OCI-LY7 (cell line): ENCODE data around the gene FGD3. TPM values are rescaled to one million over a fixed set of nuclear protein-coding genes. Genes with fewer than 3 reads are reported as not detected.

ENCODE experiments used
- BruUV-seq: library from RNA; stranded (reverse); fragments of 400-500 nt; replicated peaks from 2 replicates; lab custom pipeline; 2021; lab: Mats Ljungman, UMichigan
- CTCF ChIA-PET: fragments of 300-600 bp; sonication (Branson Sonifier 250); formaldehyde crosslinking; loops from one replicate; lab custom pipeline; 2022; ENCODE audit warnings: antibody characterized with exemption; ENCODE audit not compliant: unreplicated experiment; lab: Charles Lee
- POLR2A ChIA-PET: fragments of 300-600 bp; sonication (Branson Sonifier 250); formaldehyde crosslinking; loops from one replicate; lab custom pipeline; 2022; ENCODE audit warnings: antibody characterized with exemption; lab: Charles Lee
- DNase-seq: peaks from one replicate; pipeline ENCODE4 v3.0.0-alpha.2; 2015; ENCODE audit warnings: low spot score
- H2AFZ ChIP-seq: fragments of 200-600 bp; sonication (generic), shearing (Covaris generic); 2 replicates; pipeline ENCODE4 v1.6.1; 2014; ENCODE audit warnings: mild to moderate bottlenecking, antibody characterized with exemption, low read length, moderate library complexity
- H3K27ac ChIP-seq: fragments of 200-600 bp; sonication (generic); 2 replicates; pipeline ENCODE4 v1.5.1; 2014; ENCODE audit warnings: mixed run types, low read depth, mild to moderate bottlenecking, moderate library complexity, low read length, inconsistent platforms; ENCODE audit not compliant: poor library complexity, severe bottlenecking
- H3K36me3 ChIP-seq: fragments of 200-600 bp; sonication (generic); 2 replicates; pipeline ENCODE4 v1.6.1; 2014; ENCODE audit warnings: mild to moderate bottlenecking, antibody characterized with exemption, low read length, moderate library complexity, mixed read lengths; ENCODE audit not compliant: insufficient read depth
- H3K4me1 ChIP-seq: fragments of 200-600 bp; sonication (generic); 2 replicates; pipeline ENCODE4 v1.5.1; 2014; ENCODE audit warnings: mild to moderate bottlenecking, low read length; ENCODE audit not compliant: insufficient read depth, poor library complexity, severe bottlenecking
- H3K4me2 ChIP-seq: fragments of 200-600 bp; sonication (generic); 2 replicates; pipeline ENCODE4 v1.6.1; 2014; ENCODE audit warnings: mild to moderate bottlenecking, low read length
- H3K4me3 ChIP-seq: fragments of 200-600 bp; sonication (generic); 2 replicates; pipeline ENCODE4 v1.5.1; 2014; ENCODE audit warnings: mild to moderate bottlenecking, low read depth, low read length; ENCODE audit not compliant: poor library complexity, severe bottlenecking
- H3K79me2 ChIP-seq: fragments of 200-600 bp; sonication (generic); 2 replicates; pipeline ENCODE4 v1.6.1; 2016; ENCODE audit warnings: low read depth, mild to moderate bottlenecking, low read length, moderate library complexity, mixed read lengths; ENCODE audit not compliant: insufficient read depth
- H3K9me2 ChIP-seq: fragments of 200-600 bp; sonication (generic); 2 replicates; pipeline ENCODE4 v1.6.1; 2016; ENCODE audit warnings: mild to moderate bottlenecking, low read length, mixed read lengths; ENCODE audit not compliant: insufficient read depth
- H3K9me3 ChIP-seq: fragments of 200-600 bp; sonication (generic); 2 replicates; pipeline ENCODE4 v1.6.1; 2014; ENCODE audit warnings: mild to moderate bottlenecking, mixed run types, low read length, mixed read lengths
- H4K20me1 ChIP-seq: fragments of 200-600 bp; sonication (generic); 2 replicates; pipeline ENCODE4 v1.6.1; 2014; ENCODE audit warnings: mild to moderate bottlenecking, antibody characterized with exemption, low read length, moderate library complexity, mixed read lengths; ENCODE audit not compliant: insufficient read depth
- EZH2phosphoT487 ChIP-seq: fragments of 200-600 bp; sonication (generic); IDR thresholded peaks from 2 replicates; pipeline ENCODE4 v1.6.1; 2018; ENCODE audit warnings: low read depth, borderline replicate concordance, mild to moderate bottlenecking, mixed run types, antibody characterized with exemption, low read length, moderate library complexity, mixed read lengths
- intact Hi-C: fragments of 100-400 bp; cut with micrococcal nuclease; formaldehyde crosslinking; loops from one replicate; pipeline ENCODE4 v1.10.0; 2022; ENCODE audit not compliant: unreplicated experiment
- total RNA-seq, 2 experiments: library from RNA; depleted of rRNA in 1 of 2; stranded (reverse); fragments of >200 nt in 1 of 2; shearing (Covaris generic) in 1 of 2; gene quantifications; 2 replicates each; pipeline ENCODE4 v1.2.3, GENCODE V29; 2014 to 2022
- TF ChIP-seq, protein P1 (sequence below): fragments of 200-600 bp; sonication (generic); conservative IDR thresholded peaks from 2 replicates; pipeline ENCODE4 v1.5.1; 2014; ENCODE audit warnings: mild to moderate bottlenecking, antibody characterized with exemption, low read length, moderate library complexity, mixed read lengths

Gene FGD3
- total RNA-seq, 2 experiments from 2014 or later: 22.1 to 22.9 TPM

DNA sequence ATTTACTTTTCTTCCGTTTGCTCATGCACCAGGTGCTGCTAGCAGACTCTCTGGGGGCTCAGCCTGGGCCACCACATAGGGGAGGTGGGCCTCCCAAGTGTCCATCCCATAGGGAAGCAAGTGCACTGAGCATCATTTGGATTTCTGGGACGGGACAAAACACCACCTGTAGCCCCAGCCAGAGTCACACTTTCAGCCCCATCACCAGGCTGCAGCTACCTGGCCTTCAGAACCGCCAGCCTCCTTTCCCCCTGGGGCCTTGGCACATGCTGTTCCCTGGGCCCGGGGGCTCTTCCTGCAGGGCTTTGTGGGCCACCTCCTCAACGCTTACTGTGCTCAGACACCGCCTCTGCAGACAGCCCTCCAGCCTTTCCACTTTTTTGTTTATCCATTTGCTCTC, 91.6 kb downstream of the FGD3 start:
- CTCF ChIA-PET: no interaction called here
- Histone ChIP-seq H3K79me2 (no peaks in the 10 kb centered on the region), H3K9me2 (no peaks in the 10 kb centered on the region), H3K4me1 (peaks cover 6% of the 10 kb centered on the region), H2AFZ (no peak overlapping the region), H4K20me1 (no peaks in the 10 kb centered on the region), H3K4me3 (no peak overlapping the region), H3K9me3 (no peaks in the 10 kb centered on the region), H3K36me3 (no peaks in the 10 kb centered on the region), H3K4me2 (no peak overlapping the region), H3K27ac (no peak overlapping the region)
- DNase-seq: no peak
- TF ChIP-seq, protein P1, sequence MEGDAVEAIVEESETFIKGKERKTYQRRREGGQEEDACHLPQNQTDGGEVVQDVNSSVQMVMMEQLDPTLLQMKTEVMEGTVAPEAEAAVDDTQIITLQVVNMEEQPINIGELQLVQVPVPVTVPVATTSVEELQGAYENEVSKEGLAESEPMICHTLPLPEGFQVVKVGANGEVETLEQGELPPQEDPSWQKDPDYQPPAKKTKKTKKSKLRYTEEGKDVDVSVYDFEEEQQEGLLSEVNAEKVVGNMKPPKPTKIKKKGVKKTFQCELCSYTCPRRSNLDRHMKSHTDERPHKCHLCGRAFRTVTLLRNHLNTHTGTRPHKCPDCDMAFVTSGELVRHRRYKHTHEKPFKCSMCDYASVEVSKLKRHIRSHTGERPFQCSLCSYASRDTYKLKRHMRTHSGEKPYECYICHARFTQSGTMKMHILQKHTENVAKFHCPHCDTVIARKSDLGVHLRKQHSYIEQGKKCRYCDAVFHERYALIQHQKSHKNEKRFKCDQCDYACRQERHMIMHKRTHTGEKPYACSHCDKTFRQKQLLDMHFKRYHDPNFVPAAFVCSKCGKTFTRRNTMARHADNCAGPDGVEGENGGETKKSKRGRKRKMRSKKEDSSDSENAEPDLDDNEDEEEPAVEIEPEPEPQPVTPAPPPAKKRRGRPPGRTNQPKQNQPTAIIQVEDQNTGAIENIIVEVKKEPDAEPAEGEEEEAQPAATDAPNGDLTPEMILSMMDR: no peak
- no peak for TF ChIP-seq EZH2phosphoT487
- POLR2A ChIA-PET: no interaction called here
- intact Hi-C loops: no loop called here
- no TSS peak for BruUV-seq

DNA sequence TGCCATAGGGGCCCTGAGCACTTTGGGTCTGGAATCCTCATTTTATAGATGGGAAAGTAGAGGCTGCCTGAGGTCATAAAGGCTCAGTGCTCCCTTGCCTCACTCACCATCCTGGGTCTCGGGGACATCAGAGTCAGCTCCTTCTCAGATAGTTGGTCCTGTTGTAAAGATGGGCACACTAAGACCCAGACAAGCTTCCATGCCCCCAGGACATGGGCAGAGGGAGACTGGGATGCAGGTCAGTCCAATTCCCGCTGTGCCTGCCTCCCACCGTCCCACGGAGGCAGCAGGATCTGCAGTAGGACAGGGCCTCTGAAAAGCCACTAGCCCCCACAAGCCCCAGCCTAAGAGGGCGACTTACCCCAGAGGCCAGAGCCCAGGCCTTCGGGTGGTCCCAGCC, 92.1 kb downstream of the FGD3 start:
- no peak for DNase-seq
- intact Hi-C loops: no loop called here
- Histone ChIP-seq H3K9me2 (no peaks in the 10 kb centered on the region), H3K4me1 (peaks cover 8% of the 10 kb centered on the region), H3K79me2 (no peaks in the 10 kb centered on the region), H3K4me2 (no peak overlapping the region), H2AFZ (no peak overlapping the region), H3K27ac (no peak overlapping the region), H4K20me1 (no peaks in the 10 kb centered on the region), H3K4me3 (no peak overlapping the region), H3K9me3 (no peaks in the 10 kb centered on the region), H3K36me3 (no peaks in the 10 kb centered on the region)
- BruUV-seq: no TSS peak
- TF ChIP-seq, protein P1: no peak
- no peak for TF ChIP-seq EZH2phosphoT487
- CTCF ChIA-PET: no interaction called here
- POLR2A ChIA-PET: no interaction called here

DNA sequence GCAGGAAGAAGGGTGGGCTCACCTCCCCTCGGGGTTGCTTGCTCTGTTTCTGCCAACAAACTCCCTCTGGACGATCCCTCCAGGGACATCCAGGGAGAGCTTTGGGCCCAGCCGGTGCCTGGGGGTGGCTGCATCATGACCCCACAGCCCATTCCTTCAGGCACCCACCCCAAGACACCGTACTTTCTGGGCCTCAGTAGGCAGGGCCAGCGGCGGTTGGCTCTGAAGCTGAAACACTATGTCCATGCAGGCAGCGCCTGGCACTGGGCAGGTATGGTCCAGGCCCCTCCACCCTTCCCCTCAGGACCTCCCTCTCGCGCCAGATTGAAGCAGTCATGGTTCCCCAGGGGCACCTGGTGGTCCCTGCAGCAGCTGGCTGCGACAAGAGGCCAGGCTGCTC, 92.7 kb downstream of the FGD3 start:
- intact Hi-C loops: no loop called here
- TF ChIP-seq, protein P1: no peak
- no peak for TF ChIP-seq EZH2phosphoT487
- Histone ChIP-seq H3K4me1 (peaks cover 8% of the 10 kb centered on the region), H3K79me2 (no peaks in the 10 kb centered on the region), H3K9me2 (no peaks in the 10 kb centered on the region), H3K27ac (no peak overlapping the region), H2AFZ (no peak overlapping the region), H3K36me3 (no peaks in the 10 kb centered on the region), H4K20me1 (no peaks in the 10 kb centered on the region), H3K4me2 (no peak overlapping the region), H3K4me3 (no peak overlapping the region), H3K9me3 (no peaks in the 10 kb centered on the region)
- DNase-seq: no peak
- ChIA-PET POLR2A (no interaction called here), CTCF (no interaction called here)
- BruUV-seq: no TSS peak
